Measurements from ENCODE around the gene STX18.

Gene STX18

GRCh38 chr4:4425119-4425690 is 116.6 kb downstream of the STX18 start:
- H3K36me3 ChIP-seq (ENCODE audit: control insufficient read depth in 1 of 2, insufficient read depth in 2 of 2, low read length in 2 of 2): peaks cover 38 to 51% of the 10 kb centered on the region in 2 experiments
- no peak overlapping the region for H4K91ac ChIP-seq (ENCODE audit: low read depth, low read length)
- no peak overlapping the region for H4K12ac ChIP-seq (ENCODE audit: low read depth, low read length)
- no peak overlapping the region for H2BK5ac ChIP-seq (ENCODE audit: low read depth, low read length, poor library complexity)
- no peaks in the 10 kb centered on the region for H3K79me1 ChIP-seq (ENCODE audit: low read length)
- H3K79me2 ChIP-seq (ENCODE audit: control insufficient read depth, insufficient read depth, low read length, poor library complexity): no peaks in the 10 kb centered on the region
- no peak overlapping the region for H2AFZ ChIP-seq (ENCODE audit: insufficient read depth, low read length, poor library complexity)
- H2BK12ac ChIP-seq (ENCODE audit: low read length): no peak overlapping the region
- no CpG with 5 or more reads among the region's 13 CpGs for WGBS (ENCODE audit: extremely low coverage, insufficient coverage, insufficient read length)
- H3K14ac ChIP-seq (ENCODE audit: low read length): no peak overlapping the region
- no peak overlapping the region for H3K4me3 ChIP-seq (ENCODE audit: low read depth, low read length)
- H3K27ac ChIP-seq (ENCODE audit: low read depth, low read length): no peak overlapping the region
- H2BK120ac ChIP-seq (ENCODE audit: insufficient read depth, low read length, poor library complexity): no peak overlapping the region
- H3K18ac ChIP-seq (ENCODE audit: low read length): no peak overlapping the region
- no peaks in the 10 kb centered on the region for H3K9me3 ChIP-seq (ENCODE audit: insufficient read depth, low read depth, low read length)
- H4K8ac ChIP-seq (ENCODE audit: low read depth, low read length): peak overlapping the region; percentile 42
- H3K27me3 ChIP-seq (ENCODE audit: insufficient read depth, low read length): no peaks in the 10 kb centered on the region
- peaks cover 2 to 5% of the 10 kb centered on the region in 2 experiments for H3K4me1 ChIP-seq (ENCODE audit: control insufficient read depth in 1 of 2, insufficient read depth in 2 of 2, low read length in 2 of 2)
- no peak overlapping the region for H3K4me2 ChIP-seq (ENCODE audit: low read length)
- H2AK5ac ChIP-seq (ENCODE audit: low read length): no peak overlapping the region
- no peak overlapping the region for H3K4ac ChIP-seq (ENCODE audit: low read depth, low read length)
- no peak overlapping the region for H3K9ac ChIP-seq (ENCODE audit: low read length)
- DNase-seq: no peak
- H3K23ac ChIP-seq (ENCODE audit: low read length): no peak overlapping the region

GRCh38 chr4:4424499-4425115 is 117.2 kb downstream of the STX18 start:
- WGBS (ENCODE audit: extremely low coverage, insufficient coverage, insufficient read length): no CpG with 5 or more reads among the region's 8 CpGs
- Histone ChIP-seq H3K23ac (ENCODE audit: low read length) (no peak overlapping the region), H3K27me3 (ENCODE audit: insufficient read depth, low read length) (no peaks in the 10 kb centered on the region), H3K36me3 (ENCODE audit: control insufficient read depth in 1 of 2, insufficient read depth in 2 of 2, low read length in 2 of 2) (peaks cover 42 to 56% of the 10 kb centered on the region in 2 experiments), H3K9ac (ENCODE audit: low read length) (no peak overlapping the region), H2AK5ac (ENCODE audit: low read length) (no peak overlapping the region), H2BK5ac (ENCODE audit: low read depth, low read length, poor library complexity) (no peak overlapping the region), H3K4me2 (ENCODE audit: low read length) (no peak overlapping the region), H4K91ac (ENCODE audit: low read depth, low read length) (no peak overlapping the region), H3K27ac (ENCODE audit: low read depth, low read length) (no peak overlapping the region), H2AFZ (ENCODE audit: insufficient read depth, low read length, poor library complexity) (no peak overlapping the region), H3K14ac (ENCODE audit: low read length) (no peak overlapping the region), H3K4ac (ENCODE audit: low read depth, low read length) (no peak overlapping the region), H3K4me3 (ENCODE audit: low read depth, low read length) (no peak overlapping the region), H3K18ac (ENCODE audit: low read length) (no peak overlapping the region), H3K9me3 (ENCODE audit: insufficient read depth, low read depth, low read length) (no peaks in the 10 kb centered on the region), H2BK12ac (ENCODE audit: low read length) (no peak overlapping the region), H3K4me1 (ENCODE audit: control insufficient read depth in 1 of 2, insufficient read depth in 2 of 2, low read length in 2 of 2) (peaks cover 2 to 5% of the 10 kb centered on the region in 2 experiments), H2BK120ac (ENCODE audit: insufficient read depth, low read length, poor library complexity) (no peak overlapping the region), H3K79me2 (ENCODE audit: control insufficient read depth, insufficient read depth, low read length, poor library complexity) (no peaks in the 10 kb centered on the region), H4K12ac (ENCODE audit: low read depth, low read length) (no peak overlapping the region), H3K79me1 (ENCODE audit: low read length) (no peaks in the 10 kb centered on the region), H4K8ac (ENCODE audit: low read depth, low read length) (no peak overlapping the region)
- DNase-seq: no peak

DNA sequence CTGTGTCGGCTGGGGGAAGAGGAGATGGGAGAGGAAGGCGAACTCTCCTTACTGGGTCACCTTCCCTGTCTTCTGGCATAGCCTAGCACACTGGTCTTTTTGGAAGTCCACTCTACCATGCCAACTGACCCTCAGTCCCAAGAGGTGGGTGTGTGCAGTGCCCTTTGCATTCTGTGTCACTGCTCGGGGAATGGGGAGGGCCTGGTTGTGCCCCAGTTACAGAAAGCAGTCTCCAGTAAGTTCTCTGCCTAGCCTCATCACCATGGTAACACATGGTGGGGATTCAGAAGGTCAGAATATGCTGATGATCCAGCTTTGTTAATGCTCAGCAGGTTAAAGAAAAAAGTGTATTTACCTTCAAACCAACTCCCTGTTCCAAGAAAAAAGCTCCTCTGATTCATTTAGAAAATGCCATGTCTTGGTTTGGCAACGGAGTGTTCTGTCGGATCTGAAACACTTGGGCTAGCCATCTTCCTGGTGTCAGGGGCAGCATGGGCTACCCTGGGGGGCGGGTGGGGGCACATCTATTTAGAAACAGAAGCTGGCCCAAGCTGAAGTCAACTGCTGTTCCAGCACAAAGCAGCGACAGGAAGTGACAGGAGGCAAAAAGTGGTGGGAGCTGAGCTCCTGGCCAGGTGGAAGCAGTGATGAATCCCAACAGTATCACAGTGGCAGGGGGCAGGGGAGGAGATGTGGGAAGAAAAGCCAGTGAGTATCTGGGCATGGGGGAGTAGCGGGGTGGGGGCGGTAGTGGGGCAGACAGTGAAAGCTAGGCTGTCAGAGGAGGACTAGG is 117.9 kb downstream of the STX18 start:
- H4K12ac ChIP-seq (ENCODE audit: low read depth, low read length): no peak overlapping the region
- no peak overlapping the region for H3K14ac ChIP-seq (ENCODE audit: low read length)
- H3K36me3 ChIP-seq (ENCODE audit: control insufficient read depth in 1 of 2, insufficient read depth in 2 of 2, low read length in 2 of 2): peaks cover 45 to 58% of the 10 kb centered on the region in 2 experiments
- H2AK5ac ChIP-seq (ENCODE audit: low read length): no peak overlapping the region
- no peaks in the 10 kb centered on the region for H3K79me2 ChIP-seq (ENCODE audit: control insufficient read depth, insufficient read depth, low read length, poor library complexity)
- no peak overlapping the region for H3K23ac ChIP-seq (ENCODE audit: low read length)
- H3K4me2 ChIP-seq (ENCODE audit: low read length): no peak overlapping the region
- H2BK5ac ChIP-seq (ENCODE audit: low read depth, low read length, poor library complexity): no peak overlapping the region
- no peak overlapping the region for H2BK12ac ChIP-seq (ENCODE audit: low read length)
- no peaks in the 10 kb centered on the region for H3K79me1 ChIP-seq (ENCODE audit: low read length)
- peaks cover 2 to 5% of the 10 kb centered on the region in 2 experiments for H3K4me1 ChIP-seq (ENCODE audit: control insufficient read depth in 1 of 2, insufficient read depth in 2 of 2, low read length in 2 of 2)
- H3K27me3 ChIP-seq (ENCODE audit: insufficient read depth, low read length): no peaks in the 10 kb centered on the region
- no peak overlapping the region for H3K4ac ChIP-seq (ENCODE audit: low read depth, low read length)
- H2AFZ ChIP-seq (ENCODE audit: insufficient read depth, low read length, poor library complexity): no peak overlapping the region
- no CpG with 5 or more reads among the region's 9 CpGs for WGBS (ENCODE audit: extremely low coverage, insufficient coverage, insufficient read length)
- no peak overlapping the region for H3K18ac ChIP-seq (ENCODE audit: low read length)
- no peak overlapping the region for H3K27ac ChIP-seq (ENCODE audit: low read depth, low read length)
- no peak overlapping the region for H4K91ac ChIP-seq (ENCODE audit: low read depth, low read length)
- no peak for DNase-seq
- no peak overlapping the region for H3K4me3 ChIP-seq (ENCODE audit: low read depth, low read length)
- no peak overlapping the region for H2BK120ac ChIP-seq (ENCODE audit: insufficient read depth, low read length, poor library complexity)
- H3K9ac ChIP-seq (ENCODE audit: low read length): no peak overlapping the region
- no peaks in the 10 kb centered on the region for H3K9me3 ChIP-seq (ENCODE audit: insufficient read depth, low read depth, low read length)
- H4K8ac ChIP-seq (ENCODE audit: low read depth, low read length): no peak overlapping the region

GRCh38 chr4:4422856-4423499 is 118.9 kb downstream of the STX18 start:
- H3K18ac ChIP-seq (ENCODE audit: low read length): no peak overlapping the region
- no CpG with 5 or more reads among the region's 12 CpGs for WGBS (ENCODE audit: extremely low coverage, insufficient coverage, insufficient read length)

More at GRCh38 chr4:4422856-4423499, 118.9 kb downstream of the STX18 start:
- Histone ChIP-seq H4K91ac (ENCODE audit: low read depth, low read length) (no peak overlapping the region), H3K79me2 (ENCODE audit: control insufficient read depth, insufficient read depth, low read length, poor library complexity) (no peaks in the 10 kb centered on the region), H3K4me2 (ENCODE audit: low read length) (no peak overlapping the region), H3K79me1 (ENCODE audit: low read length) (no peaks in the 10 kb centered on the region), H4K8ac (ENCODE audit: low read depth, low read length) (no peak overlapping the region), H2BK12ac (ENCODE audit: low read length) (no peak overlapping the region), H3K27me3 (ENCODE audit: insufficient read depth, low read length) (no peaks in the 10 kb centered on the region), H3K36me3 (ENCODE audit: control insufficient read depth in 1 of 2, insufficient read depth in 2 of 2, low read length in 2 of 2) (peaks cover 43 to 55% of the 10 kb centered on the region in 2 experiments), H2BK120ac (ENCODE audit: insufficient read depth, low read length, poor library complexity) (no peak overlapping the region), H3K9ac (ENCODE audit: low read length) (no peak overlapping the region), H3K23ac (ENCODE audit: low read length) (no peak overlapping the region), H2BK5ac (ENCODE audit: low read depth, low read length, poor library complexity) (no peak overlapping the region), H3K27ac (ENCODE audit: low read depth, low read length) (no peak overlapping the region), H3K9me3 (ENCODE audit: insufficient read depth, low read depth, low read length) (no peaks in the 10 kb centered on the region), H3K4me1 (ENCODE audit: control insufficient read depth in 1 of 2, insufficient read depth in 2 of 2, low read length in 2 of 2) (peaks cover 2 to 5% of the 10 kb centered on the region in 2 experiments), H2AK5ac (ENCODE audit: low read length) (no peak overlapping the region), H3K4me3 (ENCODE audit: low read depth, low read length) (no peak overlapping the region), H4K12ac (ENCODE audit: low read depth, low read length) (no peak overlapping the region), H3K4ac (ENCODE audit: low read depth, low read length) (no peak overlapping the region), H3K14ac (ENCODE audit: low read length) (no peak overlapping the region), H2AFZ (ENCODE audit: insufficient read depth, low read length, poor library complexity) (no peak overlapping the region)
- DNase-seq: no peak

Data from trophoblast cell (in vitro differentiated cells and primary cell).